ENCODE data around the gene SLX4IP. TPM values are rescaled to one million over a fixed set of nuclear protein-coding genes. Genes with fewer than 3 reads are reported as not detected.

The SLX4IP gene
- total RNA-seq, 1 donor from 2014 or later: 3.1 TPM

- Histone ChIP-seq H3K4me3 (no peak overlapping the region), H3K27ac (replicated peaks) (no peak overlapping the region), H3K36me3 (no peaks in the 10 kb centered on the region), H3K27me3 (ENCODE audit: low read depth) (no peaks in the 10 kb centered on the region), H3K9me3 (replicated peaks) (no peaks in the 10 kb centered on the region), H3K4me1 (peaks cover 23% of the 10 kb centered on the region)
- DNase-seq: no peak
- TF ChIP-seq CTCF (IDR thresholded peaks at IDR 0.05; ENCODE audit: borderline replicate concordance): no peak
- intact Hi-C loops (cut with micrococcal nuclease): loop anchor here (5.0 kb wide), 1 partner anchor 716 kb away; no protein-coding TSS in a partner anchor
Measured at GRCh38 chr20:10555865-10556308, 120.8 kb downstream of the SLX4IP start.

- Histone ChIP-seq H3K27me3 (ENCODE audit: low read depth) (no peaks in the 10 kb centered on the region), H3K4me1 (peaks cover 23% of the 10 kb centered on the region), H3K9me3 (replicated peaks) (no peaks in the 10 kb centered on the region), H3K36me3 (peaks cover 2% of the 10 kb centered on the region), H3K27ac (replicated peaks) (no peak overlapping the region), H3K4me3 (no peak overlapping the region)
- intact Hi-C loops (cut with micrococcal nuclease): loop anchor here (5.0 kb wide), 1 partner anchor 716 kb away; no protein-coding TSS in a partner anchor
- no peak for DNase-seq
- no peak for TF ChIP-seq CTCF (IDR thresholded peaks at IDR 0.05; ENCODE audit: borderline replicate concordance)
Measured at GRCh38 chr20:10556519-10557083, 121.5 kb downstream of the SLX4IP start.

- intact Hi-C loops (cut with micrococcal nuclease): loop anchor here (5.0 kb wide), 1 partner anchor 715 kb away; no protein-coding TSS in a partner anchor
- DNase-seq: no peak
- Histone ChIP-seq H3K4me1 (peaks cover 23% of the 10 kb centered on the region), H3K36me3 (peaks cover 7% of the 10 kb centered on the region), H3K9me3 (replicated peaks) (no peaks in the 10 kb centered on the region), H3K4me3 (no peak overlapping the region), H3K27ac (replicated peaks) (no peak overlapping the region), H3K27me3 (ENCODE audit: low read depth) (no peaks in the 10 kb centered on the region)
- TF ChIP-seq CTCF (IDR thresholded peaks at IDR 0.05; ENCODE audit: borderline replicate concordance): no peak
Measured at GRCh38 chr20:10557685-10558084, 122.6 kb downstream of the SLX4IP start.

GRCh38 chr20:10558635-10559187 lies 123.6 kb downstream of the SLX4IP start:
- peak; percentile 21 for TF ChIP-seq CTCF (IDR thresholded peaks at IDR 0.05; ENCODE audit: borderline replicate concordance)
- peak overlapping the region; percentile 18 for H3K27ac ChIP-seq (replicated peaks)
- no peaks in the 10 kb centered on the region for H3K9me3 ChIP-seq (replicated peaks)
- H3K4me1 ChIP-seq: peaks cover 20% of the 10 kb centered on the region
- H3K36me3 ChIP-seq: peaks cover 7% of the 10 kb centered on the region
- DNase-seq: no peak
- intact Hi-C loops (cut with micrococcal nuclease): loop anchor here (5.0 kb wide), 1 partner anchor 714 kb away; no protein-coding TSS in a partner anchor
- no peak overlapping the region for H3K4me3 ChIP-seq
- H3K27me3 ChIP-seq (ENCODE audit: low read depth): no peaks in the 10 kb centered on the region

- DNase-seq: no peak
- TF ChIP-seq CTCF (IDR thresholded peaks at IDR 0.05; ENCODE audit: borderline replicate concordance): no peak
- H3K36me3 ChIP-seq: peaks cover 7% of the 10 kb centered on the region
- peak overlapping the region; percentile 18 for H3K27ac ChIP-seq (replicated peaks)
- peaks cover 20% of the 10 kb centered on the region for H3K4me1 ChIP-seq
- H3K4me3 ChIP-seq: no peak overlapping the region
- H3K9me3 ChIP-seq (replicated peaks): no peaks in the 10 kb centered on the region
- intact Hi-C loops (cut with micrococcal nuclease): loop anchor here (5.0 kb wide), 1 partner anchor 713 kb away; no protein-coding TSS in a partner anchor
- no peaks in the 10 kb centered on the region for H3K27me3 ChIP-seq (ENCODE audit: low read depth)
Measured at GRCh38 chr20:10559266-10559665, 124.2 kb downstream of the SLX4IP start.

Data from left ventricle myocardium inferior (tissue), 1 donor.